HG02678 (cell line): ENCODE data around the gene SAMD11.

Source experiments
- ATAC-seq: cut with Tn5 transposase; IDR thresholded peaks from one replicate; pipeline ENCODE4 v1.9.1; 2021; ENCODE audit warnings: mild to moderate bottlenecking, moderate library complexity; ENCODE audit not compliant: unreplicated experiment

SAMD11 gene

GRCh38 chr1:917076-917459, 6.7 kb upstream of the SAMD11 start:
- ATAC-seq = no peak

- no peak for ATAC-seq
Observed at GRCh38 chr1:917466-918091, 6.1 kb upstream of the SAMD11 start.

GRCh38 chr1:918353-918752, 5.4 kb upstream of the SAMD11 start:
- no peak for ATAC-seq

GRCh38 chr1:918843-919242, 4.9 kb upstream of the SAMD11 start:
- ATAC-seq = no peak

- no peak for ATAC-seq
Observed at GRCh38 chr1:919271-919872, 4.4 kb upstream of the SAMD11 start.

DNA sequence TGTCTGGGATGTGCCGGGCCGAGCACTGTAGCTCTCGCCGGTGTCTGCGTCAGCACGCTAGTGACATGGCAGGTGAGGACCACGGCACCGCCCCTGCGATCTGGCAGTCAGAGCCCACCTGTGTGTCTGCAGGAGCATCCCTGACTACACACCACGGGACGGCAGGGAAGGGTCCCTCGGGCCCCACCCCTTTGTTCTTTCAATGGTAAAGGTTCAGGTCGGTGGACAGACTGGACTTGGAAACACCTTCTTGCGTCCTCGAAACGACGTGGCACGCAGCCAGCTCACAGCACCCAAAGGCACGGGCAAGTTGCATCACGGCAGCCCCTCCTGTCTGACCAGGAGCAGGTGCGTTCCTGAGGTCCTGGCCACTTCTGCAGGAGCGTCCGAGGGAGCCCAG, 3.7 kb upstream of the SAMD11 start:
- ATAC-seq = no peak

DNA sequence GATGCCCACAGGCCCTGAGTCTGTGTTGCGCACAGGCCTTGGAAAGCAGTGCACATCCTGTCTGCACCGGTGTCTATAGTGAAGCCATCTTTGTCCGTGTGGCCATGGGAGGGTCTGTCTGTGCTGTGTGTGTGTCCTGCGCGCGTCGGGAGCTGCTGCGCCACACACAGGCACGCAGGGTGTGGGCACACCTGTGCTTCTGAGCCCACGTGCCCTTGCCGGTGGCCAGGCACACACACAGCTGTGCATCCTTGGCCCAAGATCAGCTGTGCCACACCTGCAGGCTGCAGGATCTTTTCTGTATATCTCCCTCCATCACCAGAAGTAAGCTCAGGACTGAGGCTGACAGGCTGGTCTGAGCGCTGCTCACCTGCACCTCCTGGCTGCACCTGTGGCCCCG, 3.2 kb upstream of the SAMD11 start:
- no peak for ATAC-seq

- no peak for ATAC-seq
Observed at GRCh38 chr1:921011-921837, 2.5 kb upstream of the SAMD11 start.

DNA sequence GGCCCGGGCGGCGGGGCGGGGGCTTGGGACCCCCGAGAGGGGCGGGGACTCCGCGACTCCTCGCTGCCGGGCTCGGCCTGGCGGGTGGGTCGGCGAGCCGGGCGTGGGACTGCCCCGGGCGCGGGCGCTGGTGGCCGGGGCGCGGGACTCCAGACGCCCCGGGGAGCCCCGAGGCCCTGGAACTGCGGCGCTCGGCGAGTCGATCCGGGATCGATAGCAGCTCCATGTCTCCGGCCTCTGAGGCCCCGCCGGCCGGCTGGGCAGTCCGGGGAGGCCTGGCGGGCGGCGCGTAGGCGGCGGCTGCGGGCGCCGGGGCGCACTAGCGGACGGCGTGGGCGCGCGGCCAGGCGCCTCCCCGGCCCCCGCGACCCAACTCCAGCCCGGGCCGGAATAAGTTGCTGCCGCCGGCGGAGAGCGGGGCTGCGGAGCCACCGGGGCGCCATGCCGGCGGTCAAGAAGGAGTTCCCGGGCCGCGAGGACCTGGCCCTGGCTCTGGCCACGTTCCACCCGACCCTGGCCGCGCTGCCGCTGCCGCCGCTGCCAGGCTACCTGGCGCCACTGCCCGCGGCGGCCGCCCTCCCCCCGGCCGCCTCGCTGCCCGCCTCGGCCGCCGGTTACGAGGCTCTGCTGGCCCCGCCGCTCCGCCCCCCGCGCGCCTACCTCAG, 400 bp downstream of the SAMD11 start:
- no peak for ATAC-seq

- ATAC-seq = no peak
Observed at GRCh38 chr1:924656-925560, 1.2 kb downstream of the SAMD11 start.

- no peak for ATAC-seq
Observed at GRCh38 chr1:925561-926421, 2.1 kb downstream of the SAMD11 start.

GRCh38 chr1:927234-927633, 3.5 kb downstream of the SAMD11 start:
- no peak for ATAC-seq

- no peak for ATAC-seq
Observed at GRCh38 chr1:927748-928147, 4.0 kb downstream of the SAMD11 start.

DNA sequence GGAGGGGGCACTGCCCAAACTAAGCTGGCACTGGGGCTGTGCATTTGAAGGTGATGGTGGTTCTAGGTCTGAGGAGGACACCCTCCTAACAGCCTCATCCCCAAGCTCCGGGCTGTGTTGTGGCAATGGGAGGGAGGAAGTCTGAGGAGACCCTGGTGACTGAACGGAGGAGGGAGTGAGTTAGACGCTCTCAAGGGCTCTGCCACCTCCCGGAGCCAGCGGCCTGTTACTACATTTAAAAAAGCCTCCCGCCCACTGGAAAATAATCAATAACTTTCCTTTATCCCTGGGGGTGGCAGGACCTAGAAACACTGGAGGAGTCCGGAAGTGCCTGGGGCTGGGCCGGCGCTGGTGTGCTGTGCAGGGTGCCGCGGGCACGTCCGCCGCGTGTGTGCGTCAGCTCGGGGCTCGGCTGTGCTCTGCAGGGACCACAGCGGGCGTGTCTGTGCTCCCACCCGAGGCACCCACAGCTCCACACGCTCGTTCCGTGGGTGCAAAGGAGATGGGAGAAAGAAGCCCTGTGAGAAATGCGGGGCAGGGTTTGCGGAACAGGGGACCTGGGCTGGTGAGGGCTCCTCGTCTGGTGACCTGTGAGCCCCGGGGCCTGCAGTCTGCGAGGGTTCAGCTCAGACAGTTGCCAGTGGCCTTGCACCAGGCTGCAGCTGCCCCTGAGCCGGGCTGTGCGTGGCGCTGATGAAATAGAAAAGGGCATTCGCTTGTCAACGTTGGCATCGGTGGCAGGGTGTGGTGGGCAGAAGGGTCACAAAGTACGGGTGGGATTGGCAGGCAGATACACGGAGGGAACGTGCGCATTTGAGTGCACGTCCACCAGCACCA, 5.3 kb downstream of the SAMD11 start:
- no peak for ATAC-seq

DNA sequence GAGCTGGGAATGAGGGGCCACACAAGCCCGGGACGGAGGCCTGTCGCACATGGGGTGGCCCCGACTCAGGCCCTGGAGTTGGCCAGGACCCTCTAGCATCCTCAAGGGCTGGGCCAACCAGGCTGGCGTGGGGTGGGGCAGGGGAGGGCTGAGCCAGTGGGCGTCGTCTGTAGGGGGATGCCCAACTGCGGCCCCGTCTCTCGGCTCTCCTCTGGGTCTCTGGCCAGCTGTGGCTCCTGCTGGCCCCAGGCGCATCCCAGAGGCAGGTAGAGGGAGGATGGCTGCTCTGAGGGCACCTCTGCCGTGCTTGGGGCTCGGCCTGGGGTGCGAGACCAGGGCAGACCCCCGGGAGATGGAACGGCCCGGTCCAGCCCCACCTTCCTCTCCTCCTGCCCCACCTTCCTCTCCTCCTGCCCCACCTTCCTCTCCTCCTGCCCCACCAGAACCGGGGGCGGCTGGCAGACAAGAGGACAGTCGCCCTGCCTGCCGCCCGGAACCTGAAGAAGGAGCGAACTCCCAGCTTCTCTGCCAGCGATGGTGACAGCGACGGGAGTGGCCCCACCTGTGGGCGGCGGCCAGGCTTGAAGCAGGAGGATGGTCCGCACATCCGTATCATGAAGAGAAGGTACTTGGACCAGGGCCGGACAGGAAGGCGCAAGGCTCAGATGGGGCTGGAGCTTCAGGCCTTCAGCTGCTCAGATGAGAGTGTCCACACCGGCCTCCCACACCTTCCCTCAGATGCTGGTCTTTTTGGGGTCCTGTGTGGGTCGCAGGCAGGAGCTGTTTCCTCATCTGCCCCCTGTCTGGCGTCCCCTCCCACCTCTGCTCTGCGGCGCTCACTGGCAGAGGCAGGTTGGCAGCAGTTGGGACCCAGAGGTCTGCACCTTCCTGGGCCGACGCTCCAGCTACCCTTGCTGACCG, 6.2 kb downstream of the SAMD11 start:
- ATAC-seq = no peak

GRCh38 chr1:930633-931138, 7.0 kb downstream of the SAMD11 start:
- no peak for ATAC-seq

DNA sequence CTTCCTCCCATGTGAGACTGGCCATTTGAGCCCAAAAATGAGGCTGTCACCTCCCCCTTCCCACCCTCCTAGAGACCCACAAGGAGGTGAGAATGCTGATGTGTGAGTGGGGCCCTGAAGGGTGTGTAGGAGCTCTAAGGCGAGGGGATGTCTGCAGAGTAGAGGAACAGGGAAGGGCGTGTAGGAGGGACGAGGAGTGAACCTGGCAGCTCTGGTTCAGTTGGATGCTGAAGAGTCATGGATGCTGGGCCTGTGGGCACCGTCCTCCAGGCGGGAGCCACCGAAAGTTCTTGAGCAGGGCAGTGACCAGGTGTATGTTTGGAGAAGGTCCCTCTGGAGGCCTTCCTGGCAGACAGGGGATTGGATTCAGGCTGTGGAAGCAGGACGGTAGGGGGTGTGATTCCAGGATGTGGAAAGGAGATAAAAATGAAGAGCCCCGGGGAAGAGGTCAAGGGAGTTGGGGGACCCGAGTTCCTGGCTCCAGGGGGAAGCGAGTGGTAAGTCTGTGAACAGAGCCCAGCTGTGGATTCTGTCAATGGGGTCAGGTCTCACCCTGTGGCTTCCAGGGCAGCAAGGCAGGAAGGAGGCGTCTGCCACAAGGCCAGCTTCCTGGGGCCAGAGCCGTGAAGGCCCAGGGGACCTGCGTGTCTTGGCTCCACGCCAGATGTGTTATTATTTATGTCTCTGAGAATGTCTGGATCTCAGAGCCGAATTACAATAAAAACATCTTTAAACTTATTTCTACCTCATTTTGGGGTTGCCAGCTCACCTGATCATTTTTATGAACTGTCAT, 7.9 kb downstream of the SAMD11 start:
- no peak for ATAC-seq
